ENCODE results near the gene CDC14C.

GRCh38 chr7:48976850-48977249, 52.5 kb downstream of the CDC14C start:
- no peak for TF ChIP-seq CTCF (IDR thresholded peaks at IDR 0.05)
- no peak for TF ChIP-seq POLR2A (IDR thresholded peaks at IDR 0.05)
- no peak for TF ChIP-seq POLR2AphosphoS5 (IDR thresholded peaks at IDR 0.05; ENCODE audit: insufficient read depth in 1 of 2, low read depth in 1 of 2)
